ENCODE data around the gene ITPRID1.
"Not testable (repeated sequence)": the region's sequence is repeated elsewhere in the genome, so short reads cannot be mapped to it uniquely, and the experiment has no call there.

ITPRID1 gene

DNA sequence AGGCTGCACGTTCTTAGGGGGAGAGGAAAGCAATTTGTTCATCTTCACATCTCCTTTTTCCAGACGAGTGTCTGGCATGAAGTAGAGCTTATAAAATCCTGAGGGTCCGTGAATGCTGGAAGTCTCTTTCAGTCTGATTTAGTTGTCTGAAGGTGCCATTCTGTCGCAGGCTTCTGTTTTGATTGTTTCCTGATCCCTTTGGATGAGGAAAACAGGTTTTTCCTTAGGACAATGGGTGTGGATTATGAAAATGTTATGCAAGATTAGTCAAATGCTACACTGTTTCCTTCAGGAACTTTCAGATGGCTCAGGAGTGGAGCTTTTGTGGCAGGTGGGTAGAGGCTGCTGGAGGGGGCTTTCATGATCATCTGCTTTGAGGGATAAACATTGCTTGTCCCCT, at the start of gene ITPRID1:
Gene ITPRID1 (plus strand): TSS at position 301 of the 400 bp plus-strand sequence. CDS start 38,935 bp downstream, outside the sequence.
- no peak for DNase-seq

DNA sequence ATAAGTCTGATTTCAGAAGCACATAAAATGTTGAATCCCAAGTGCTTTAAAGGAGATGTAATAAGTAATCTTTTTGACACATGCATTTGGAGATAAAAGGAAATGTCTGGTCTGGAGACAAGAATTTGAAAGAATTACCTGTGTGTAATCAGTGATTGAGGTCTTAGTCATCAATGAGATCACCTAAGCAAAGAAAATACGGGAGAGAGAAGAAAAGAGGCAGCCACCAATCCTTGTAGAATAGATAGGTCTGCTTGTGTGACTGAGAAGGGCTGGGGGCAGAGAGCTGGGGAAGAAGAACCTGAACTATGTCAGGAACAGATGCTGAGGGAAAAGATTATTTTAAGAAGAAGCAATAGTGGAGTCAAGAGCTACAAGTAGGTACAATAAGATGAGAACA, 49.3 kb upstream of the ITPRID1 start:
- DNase-seq: no peak

DNA sequence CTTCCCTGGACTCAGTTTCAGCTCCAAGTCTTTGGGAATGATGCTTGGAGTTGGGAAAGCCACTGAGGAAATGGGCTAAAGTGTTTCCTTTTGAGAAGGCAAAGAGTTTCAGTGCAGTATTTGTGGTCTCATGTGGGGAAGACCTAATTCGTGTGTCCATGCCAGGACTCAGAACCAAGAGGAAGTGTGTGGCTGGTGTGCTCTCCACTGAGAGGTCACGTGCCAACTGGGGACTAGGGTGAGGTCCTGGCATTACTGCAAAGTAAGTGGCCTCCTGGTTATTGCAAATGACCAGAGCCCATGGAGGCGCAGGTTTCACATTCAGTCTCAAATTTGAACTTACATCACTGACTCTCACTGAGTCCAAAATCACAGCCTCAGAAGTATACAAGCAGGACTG, 48.6 kb upstream of the ITPRID1 start:
- DNase-seq: no peak

DNA sequence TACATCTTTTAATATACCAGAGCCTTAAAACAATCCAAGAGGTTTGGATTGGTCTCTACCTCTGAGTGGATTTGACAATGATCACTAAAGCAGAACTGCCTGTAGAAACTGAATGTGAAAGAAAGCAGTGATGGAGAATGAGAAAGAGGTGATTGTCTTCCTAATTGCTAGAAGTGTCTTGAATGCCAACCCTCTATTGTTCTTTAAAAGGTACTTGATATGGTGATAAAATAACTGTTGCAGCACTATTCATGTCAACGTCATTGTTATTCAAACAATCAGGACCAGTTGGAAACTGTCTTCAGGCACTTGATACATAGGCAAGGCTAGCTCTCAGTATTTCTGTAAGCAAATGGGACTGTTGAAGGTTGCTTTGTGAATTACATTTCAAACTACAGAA, 47.9 kb upstream of the ITPRID1 start:
- DNase-seq: no peak

DNA sequence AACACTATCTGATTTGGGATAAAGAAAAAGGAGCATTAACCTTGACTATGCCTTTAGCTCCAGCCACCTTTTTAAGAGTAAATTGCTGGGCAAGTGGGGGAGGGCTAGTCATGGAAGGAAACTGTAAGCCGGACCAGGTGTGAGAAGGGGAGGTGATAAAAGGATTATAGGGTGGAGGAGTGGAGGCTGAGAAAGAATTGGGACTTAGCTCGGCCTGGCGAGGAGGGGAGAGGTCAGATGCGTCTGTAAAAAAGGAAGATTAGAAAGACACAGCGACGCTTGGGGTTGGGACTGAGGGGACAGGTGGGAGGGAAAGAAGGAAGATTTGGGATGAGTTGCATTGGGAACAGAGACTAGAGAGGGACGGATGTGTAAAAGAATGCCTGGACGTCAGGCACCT, 43.0 kb upstream of the ITPRID1 start:
- DNase-seq: not testable (repeated sequence)

DNA sequence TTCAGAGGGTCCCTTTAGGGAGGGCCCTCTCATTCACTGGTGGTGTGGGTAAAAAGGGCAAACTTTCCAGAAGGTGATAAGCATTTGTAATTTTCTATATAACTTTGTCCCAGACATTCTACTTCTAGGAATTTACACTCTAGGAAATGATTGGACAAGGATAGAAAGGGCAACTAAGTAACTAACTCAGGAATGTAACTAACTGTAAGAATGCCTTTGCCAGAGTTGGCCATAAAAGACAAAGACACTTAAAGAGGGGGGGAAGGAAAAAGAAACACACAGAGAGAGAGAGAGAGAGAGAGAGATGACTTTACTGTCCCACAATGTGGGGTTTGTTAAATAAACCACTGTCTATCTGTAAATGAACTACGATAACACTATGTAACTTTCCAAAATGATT, 38.5 kb upstream of the ITPRID1 start:
- no peak for DNase-seq

DNA sequence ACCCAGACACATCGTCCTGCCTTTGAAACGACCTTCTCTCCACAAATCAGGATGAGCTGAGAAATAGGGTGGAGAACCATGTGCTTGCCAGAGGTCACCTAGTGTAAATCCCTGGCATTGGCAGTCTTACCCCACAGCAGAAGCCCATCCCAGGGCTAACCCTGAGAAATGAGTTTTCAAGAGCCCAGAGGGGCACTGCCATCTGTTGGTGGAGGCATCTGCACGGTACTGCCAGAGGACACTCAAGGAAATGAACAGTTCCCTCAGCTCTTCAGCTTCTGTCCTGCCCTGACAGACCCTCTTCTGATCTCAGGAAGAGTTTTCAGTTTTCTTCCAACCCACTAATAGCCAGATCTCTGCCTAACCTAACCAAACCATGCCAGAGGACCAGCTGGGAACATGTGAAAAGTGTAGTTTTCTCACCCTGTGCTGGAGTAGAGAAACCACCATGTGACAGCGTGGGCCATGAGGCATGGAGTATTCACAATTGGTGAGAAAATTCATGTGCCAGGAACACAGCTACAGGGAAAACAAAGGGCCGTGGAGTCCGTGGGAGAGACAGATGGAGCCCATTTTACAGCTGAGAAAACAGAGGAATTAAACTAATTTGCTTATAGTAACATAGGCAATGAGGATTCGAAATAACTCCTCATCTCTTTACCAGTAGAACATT, 37.7 kb upstream of the ITPRID1 start:
- DNase-seq: no peak

DNA sequence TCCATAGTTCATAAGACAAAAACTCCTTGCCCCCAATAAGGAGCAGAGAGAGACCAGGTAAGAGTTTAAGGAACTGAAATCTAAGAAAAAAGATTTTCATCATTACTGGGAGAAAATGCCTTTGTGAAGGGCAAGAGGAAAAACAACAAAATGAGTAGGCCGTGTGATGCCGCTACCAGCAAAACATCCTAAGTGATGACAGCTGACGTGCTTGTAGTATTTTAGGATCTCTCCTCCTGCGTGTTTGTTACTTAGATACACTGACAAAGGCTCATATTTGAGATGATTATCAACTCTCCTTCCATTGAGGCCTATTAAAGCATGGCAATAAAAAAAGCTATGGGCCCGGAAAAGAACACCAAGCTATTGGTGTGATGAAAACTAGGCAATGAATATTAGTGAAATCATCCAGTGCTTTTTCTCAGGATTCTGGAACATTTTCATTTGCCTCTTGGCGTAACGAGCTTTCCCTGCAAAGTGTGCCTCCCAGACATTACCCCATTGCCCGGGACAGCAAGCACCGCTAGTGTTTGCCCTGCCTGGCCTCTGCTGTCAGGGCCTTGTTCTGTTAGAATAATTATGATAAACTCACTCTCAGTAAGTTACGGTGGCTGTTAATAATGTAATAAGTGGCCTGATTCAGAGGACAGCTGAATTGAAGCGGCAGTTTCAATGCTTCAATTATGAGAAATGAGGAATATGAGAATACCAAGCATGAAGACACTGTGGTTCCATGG, 36.8 kb upstream of the ITPRID1 start:
- DNase-seq: no peak

DNA sequence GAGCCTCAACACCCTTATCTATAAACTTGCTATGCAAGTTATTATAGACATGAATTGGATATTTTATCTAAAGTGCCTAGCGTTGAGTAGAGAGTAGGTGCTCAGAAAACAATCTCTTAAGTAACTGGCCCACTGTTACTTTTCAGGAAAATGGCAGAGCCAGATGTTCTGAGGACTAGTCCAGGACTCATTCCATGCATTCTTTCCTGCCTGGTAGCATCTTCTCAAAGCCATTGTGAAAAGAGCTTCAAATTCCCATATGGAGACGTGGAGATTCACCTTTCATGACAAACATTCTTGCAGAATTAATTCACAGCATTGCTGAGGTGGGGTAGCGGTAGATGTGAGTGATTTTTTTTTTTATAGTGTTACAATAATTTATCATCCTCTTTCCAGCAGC, 35.9 kb upstream of the ITPRID1 start:
- no peak for DNase-seq

DNA sequence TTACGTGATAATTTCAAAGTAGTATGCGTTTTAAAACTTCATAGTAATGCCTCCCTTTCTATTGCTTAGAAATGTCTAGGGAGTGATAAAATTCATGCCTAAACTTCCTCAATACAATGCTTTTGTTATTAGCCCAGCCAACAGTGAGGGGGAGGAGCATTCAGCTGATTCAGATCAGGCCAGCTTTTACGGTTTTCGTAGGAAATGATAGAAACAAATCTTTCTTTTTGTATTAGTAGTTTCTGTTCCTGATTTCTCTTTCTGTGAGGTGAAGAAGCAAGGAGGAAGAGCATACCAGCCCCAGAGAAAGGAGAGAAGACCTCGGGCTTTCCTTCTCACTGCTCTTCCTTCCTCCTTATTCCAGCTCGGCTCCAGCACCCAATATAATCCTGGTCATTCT, 35.2 kb upstream of the ITPRID1 start:
- DNase-seq: no peak

DNA sequence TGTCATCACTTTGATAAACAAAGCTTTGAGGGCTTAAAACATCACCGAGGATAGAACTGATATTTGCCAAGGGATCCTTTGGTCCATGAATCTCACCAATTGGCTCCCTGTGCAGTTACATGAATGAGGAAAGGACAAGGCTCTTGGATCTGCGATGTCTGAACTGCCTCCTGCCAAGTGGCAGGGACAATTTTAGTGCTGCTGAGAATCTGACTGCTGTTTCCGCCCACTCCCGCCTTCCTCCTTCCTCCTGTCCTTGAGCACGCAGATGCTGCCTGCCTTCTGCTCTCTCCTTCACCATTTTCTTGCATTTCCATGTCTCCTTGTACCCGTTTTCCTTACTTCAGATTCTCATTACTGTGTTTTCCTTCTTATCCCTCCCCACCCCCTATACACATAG, 26.8 kb upstream of the ITPRID1 start:
- DNase-seq: no peak

DNA sequence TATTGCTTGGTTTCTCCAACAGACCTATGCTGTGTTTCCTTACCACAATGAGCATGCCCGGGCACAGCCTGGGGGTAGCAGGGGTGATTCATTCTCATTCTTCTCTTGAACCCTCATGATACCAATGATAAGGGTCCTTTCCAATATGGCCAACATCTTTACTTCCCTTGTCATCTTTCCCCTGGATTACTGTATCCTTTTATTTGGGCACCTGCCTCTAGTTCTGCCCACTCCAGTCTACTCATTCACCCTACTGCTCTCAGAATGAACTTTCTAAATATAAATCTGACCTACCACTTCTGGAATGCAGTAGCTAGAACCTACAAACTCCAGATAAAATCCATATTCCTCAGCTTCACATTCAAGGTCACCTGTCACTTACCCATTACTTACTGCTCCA, 26.4 kb upstream of the ITPRID1 start:
- DNase-seq: no peak

DNA sequence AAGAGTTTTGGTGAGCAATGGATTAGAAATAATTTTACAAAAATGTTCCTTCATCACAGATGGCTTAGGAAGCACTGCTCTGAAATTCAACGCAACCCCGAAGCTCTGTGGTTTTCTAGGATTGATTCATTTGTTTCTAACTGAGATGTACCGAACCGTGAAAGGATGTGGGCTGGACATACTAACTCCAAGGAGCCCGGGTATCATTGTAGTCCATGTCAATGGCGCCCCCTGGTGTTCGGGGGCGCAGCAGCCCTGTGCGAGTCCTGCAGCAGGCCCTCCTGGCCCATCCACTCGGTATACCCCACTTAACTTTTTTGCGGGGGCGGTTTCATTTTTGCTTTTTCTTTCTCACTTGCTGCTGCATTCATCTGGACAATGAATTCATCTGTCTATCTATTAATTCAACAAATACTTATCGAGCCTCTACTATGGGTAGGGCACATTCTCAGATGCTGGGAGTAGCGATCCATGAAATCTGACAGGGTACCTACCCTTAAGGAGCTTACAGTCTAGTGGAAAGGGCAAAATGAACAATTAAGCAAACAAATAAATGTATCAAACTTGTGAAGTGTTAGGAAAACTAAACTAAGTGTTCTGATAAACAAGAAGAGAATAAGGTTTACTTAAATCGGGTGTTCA, 25.2 kb upstream of the ITPRID1 start:
- peak; percentile 2 to 47 for DNase-seq

DNA sequence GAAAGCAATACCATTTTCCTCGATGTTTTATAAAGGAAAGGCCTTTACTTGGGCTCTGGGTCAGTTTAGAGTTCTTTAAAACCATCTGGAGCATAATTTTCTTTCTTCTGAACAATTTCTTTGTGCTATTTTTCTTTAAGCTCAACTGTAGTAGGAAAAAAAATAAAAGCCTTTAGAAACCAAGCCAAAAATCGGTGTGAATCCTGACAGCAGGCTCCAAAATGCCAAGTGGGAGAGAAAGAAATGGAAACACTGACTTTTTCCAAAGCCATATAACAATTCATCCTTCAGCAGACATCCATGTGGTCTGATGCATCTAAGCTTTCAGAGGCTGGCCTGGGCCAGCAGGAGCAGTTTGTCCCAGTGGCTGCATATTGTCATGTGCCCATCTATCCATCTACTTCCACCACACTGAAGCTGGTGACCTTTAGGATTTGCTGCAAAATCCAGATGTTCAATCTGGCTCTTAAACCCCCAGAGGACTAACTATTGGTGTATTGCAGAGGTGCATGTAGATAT, 23.0 kb upstream of the ITPRID1 start:
- no peak for DNase-seq

DNA sequence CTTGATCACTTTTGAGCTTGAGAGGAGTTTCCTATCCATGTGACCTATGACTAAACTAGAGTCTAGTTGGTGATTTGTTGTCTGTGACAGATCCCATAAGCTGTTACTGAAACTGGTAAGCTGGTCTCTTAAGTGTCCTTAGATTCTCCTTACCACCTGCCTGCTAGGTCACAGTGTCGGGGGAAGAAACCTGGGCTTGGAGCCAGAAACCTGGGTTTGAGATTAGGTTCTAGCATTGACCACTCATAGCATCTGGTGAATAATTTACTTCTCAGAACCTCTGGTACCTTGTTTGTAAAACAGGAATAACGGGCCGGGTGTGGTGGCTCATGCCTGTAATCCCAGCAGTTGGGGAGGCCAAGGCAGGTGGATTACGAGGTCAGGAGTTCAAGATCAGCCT, 21.8 kb upstream of the ITPRID1 start:
- no peak for DNase-seq

DNA sequence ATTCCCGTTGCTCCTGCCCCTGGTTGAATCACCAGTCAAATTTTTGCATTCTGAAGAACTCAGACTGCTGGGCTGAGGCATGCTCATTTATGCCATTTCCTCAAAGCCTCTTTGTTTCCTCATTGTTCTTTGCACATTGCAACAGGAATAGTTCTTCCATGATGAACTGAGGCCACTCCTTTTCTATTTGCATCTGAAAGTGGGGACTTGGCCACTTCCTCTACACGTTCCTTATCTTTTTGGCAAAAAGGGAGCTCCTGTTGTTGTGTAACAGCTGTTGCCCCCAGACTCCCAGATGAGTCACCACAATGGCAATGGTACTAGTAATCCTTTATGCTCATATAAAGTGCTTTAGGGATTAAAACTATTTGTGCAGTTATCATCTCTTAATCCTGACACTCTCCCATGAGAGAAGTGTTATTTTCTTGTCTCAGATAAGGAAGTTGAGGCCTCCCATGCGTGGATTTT, 20.1 kb upstream of the ITPRID1 start:
- DNase-seq: no peak

DNA sequence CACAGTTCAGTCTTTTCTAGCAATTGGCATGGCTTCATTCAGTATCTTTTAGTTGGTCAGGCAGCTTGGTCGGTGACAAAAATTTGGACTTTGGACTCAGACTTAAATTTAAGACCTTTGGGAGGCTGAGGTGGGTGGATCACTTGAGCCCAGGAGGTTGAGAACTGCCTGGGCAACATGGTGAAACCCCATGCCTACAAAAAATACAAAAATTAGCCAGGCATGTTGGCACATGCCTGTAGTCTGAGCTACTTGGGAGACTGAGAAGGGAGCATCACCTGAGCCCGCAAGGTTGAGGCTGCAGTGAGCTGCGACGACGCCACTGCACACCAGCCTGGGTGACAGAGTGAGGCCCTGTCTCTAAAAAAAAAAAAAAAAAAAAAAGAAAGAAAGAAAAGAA, 19.5 kb upstream of the ITPRID1 start:
- no peak for DNase-seq

DNA sequence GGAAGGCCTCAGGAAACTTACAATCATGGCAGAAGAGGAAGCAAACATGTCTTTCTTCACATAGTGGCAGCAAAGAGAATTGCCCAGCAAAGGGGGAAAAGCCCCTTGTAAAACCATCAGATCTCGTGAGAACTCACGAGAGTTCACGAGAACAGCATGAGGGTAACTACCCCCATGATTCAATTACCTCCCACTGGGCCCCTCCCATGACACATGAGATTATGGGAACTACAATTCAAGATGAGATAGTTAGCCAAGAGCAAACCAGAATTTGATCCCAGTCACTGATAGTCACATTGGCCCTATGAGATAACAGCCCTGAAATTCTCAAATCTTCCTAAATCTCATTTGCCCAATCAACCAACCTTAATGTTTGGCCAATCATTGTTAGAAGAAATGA, 18.2 kb upstream of the ITPRID1 start:
- no peak for DNase-seq

DNA sequence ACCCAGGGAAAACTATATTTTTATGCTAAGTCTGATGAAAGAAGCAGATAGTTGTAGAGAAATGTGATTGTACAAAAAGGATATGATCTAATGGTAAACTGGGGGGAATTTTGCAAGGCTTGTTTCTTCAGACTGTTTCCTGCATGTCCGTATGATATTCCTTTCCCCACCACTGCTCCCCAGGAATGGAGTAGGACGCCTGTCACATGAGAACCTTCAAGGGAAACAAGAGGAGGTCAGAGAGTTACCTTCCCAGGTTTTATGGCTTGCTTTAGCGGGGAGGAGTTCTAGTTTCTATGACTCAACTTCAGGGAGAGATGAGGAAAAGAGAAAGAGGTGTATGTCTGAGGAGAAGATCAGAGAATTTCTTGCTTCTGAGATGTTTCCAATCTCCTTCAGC, 16.4 kb upstream of the ITPRID1 start:
- no peak for DNase-seq

DNA sequence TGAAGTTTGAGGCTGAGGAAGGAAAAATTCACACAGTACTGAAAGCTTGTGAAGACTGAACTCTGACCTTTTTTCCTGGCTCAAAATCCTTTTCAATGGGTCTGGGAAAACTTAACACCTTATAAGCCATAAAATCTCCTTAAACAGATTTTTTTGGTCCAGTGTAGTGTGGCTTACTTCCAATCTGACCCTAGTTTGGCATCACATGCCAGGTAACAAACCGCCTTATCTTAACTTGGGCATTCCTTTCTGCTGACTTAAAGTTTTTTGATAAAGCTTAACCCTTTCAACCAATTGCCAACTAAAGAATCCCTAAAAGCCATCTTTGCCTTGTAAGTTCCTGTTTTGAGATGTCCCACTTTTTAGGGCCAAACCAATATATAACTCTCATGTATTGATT, 13.2 kb upstream of the ITPRID1 start:
- no peak for DNase-seq

DNA sequence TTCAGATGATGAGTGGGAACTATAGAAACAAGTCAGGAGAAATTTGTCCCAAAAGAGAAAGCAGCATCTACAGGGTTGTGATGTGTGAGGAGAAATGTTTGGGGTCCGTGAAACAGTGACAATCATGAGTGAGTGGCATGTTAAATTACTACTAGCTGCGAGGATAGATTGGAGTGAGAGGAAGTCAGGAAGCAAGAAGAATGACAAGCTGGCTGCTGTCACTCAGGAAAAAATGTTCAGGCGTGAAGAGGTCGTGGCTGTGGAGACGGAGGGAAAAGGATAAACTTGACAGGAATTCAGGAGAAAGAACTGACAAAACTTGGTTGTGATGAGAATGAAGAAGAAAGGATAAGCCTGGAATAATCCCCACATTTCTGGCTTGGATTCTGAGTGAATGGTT, 5.1 kb upstream of the ITPRID1 start:
- no peak for DNase-seq

DNA sequence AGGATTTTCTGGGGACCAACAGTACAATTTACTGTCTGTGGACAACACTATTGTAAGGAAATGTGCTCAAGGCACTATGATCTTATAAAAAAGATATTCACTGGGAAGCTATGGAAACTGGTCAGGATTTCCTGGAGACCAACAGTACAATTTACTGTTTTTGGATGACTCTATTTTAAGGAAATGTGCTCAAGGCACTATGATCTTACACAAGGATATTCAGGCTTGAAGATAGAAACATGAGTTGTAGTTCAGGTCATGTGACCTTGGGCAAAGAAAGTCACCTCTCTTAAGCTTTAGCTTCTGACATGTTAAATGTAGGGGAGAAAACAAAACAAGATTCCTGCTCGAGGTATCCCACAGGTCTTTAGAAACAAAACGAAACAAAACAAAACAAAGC, 1.7 kb upstream of the ITPRID1 start:
- DNase-seq: no peak

DNA sequence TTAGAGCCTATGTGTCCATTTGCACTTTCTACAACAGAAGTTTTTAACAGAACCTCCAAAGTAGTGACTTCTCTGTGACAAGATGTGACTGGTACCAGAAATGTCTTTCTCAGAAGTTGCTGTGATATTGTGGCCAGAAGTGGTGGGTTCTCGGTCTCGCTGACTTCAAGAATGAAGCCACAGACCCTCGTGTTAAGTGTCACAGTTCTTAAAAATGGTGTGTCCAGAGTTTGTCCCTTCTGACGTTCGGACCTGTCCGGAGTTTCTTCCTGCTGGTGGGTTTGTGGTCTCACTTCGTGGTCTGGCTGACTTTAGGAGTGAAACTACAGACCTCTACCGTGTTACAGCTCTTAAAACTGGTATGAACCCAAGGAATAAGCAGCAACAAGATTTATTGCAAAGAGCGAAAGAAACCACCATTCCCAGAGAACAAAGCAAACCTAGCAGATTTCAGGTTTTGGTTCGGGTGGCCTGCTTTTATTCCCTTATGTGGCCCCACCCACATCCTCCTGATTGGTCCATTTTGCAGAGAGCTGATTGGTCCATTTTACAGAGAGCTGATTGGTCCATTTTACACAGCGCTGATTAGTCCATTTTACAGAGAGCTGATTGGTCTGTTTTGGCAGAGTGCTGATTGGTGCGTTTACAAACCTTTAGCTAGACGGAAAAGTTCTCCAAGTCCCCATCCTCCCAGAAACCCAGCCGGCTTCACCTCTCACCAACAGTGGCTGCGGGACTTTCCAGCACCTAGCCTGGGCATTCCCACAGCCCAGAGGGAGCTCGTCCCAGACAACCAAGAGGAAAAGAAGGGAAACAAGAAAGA, 3.0 kb downstream of the ITPRID1 start:
- DNase-seq: no peak

Data from NCI-H1930 (cell line).